ENCODE measurements around the gene SUGCT. TPM values are rescaled to one million over a fixed set of nuclear protein-coding genes. Genes with fewer than 3 reads are reported as not detected.

The SUGCT gene
- total RNA-seq, 1 experiment from 2014 or later = 4.6 TPM

DNA sequence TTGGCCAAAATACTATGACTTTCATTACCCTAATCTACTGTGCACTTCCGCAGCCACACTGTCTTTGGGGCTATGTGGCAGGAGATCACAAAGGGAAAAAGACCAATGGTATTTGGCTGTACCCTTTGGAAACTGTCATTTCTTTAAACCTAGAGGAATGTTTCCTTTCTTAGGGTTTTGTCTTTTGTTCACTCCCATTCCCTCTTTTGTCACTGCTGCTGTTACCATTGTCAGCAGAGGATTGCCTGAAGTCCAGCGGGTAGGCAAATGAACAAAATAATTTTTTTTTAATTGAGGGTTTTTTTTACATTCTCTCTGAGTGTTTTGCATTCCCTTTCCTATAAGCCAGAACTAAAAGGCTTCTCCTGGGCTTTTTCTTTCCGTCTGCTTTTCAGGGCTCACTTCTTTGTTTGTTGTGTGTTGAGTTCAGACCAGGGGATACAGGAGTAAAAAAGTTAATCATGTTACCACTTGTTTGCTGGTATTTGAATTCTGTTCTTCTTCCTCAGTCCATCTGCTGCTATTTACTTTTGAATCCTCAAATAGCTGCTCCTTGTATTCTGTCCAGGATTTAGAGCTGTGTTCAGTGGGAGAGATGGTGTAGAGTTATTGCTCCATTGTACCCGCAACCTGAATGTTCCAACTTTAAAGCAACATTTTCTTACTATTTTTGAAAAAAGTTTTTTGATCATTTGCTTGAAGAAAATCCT, 374.6 kb downstream of the SUGCT start:
- DNase-seq (ENCODE audit: low spot score) = no peak
- ChIA-PET CTCF (interaction anchor here (1.2 to 3.0 kb wide), 2 partner anchors 95 to 96 kb away, joined by 5 to 55 read pairs; no protein-coding TSS in a partner anchor), POLR2A (no interaction called here)
- no peak overlapping the region for H3K27ac Mint-ChIP-seq
- peaks cover 2% of the 10 kb centered on the region; the same call in 1 of the 2 replicates for H3K4me1 Mint-ChIP-seq
- H3K4me3 Mint-ChIP-seq = no peak overlapping the region
- TF ChIP-seq ZNF232 (CRISPR knock-in tag; IDR thresholded peaks at IDR 0.05) = no peak
- TF ChIP-seq, protein P1, sequence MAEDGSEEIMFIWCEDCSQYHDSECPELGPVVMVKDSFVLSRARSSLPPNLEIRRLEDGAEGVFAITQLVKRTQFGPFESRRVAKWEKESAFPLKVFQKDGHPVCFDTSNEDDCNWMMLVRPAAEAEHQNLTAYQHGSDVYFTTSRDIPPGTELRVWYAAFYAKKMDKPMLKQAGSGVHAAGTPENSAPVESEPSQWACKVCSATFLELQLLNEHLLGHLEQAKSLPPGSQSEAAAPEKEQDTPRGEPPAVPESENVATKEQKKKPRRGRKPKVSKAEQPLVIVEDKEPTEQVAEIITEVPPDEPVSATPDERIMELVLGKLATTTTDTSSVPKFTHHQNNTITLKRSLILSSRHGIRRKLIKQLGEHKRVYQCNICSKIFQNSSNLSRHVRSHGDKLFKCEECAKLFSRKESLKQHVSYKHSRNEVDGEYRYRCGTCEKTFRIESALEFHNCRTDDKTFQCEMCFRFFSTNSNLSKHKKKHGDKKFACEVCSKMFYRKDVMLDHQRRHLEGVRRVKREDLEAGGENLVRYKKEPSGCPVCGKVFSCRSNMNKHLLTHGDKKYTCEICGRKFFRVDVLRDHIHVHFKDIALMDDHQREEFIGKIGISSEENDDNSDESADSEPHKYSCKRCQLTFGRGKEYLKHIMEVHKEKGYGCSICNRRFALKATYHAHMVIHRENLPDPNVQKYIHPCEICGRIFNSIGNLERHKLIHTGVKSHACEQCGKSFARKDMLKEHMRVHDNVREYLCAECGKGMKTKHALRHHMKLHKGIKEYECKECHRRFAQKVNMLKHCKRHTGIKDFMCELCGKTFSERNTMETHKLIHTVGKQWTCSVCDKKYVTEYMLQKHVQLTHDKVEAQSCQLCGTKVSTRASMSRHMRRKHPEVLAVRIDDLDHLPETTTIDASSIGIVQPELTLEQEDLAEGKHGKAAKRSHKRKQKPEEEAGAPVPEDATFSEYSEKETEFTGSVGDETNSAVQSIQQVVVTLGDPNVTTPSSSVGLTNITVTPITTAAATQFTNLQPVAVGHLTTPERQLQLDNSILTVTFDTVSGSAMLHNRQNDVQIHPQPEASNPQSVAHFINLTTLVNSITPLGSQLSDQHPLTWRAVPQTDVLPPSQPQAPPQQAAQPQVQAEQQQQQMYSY (CRISPR knock-in tag; IDR thresholded peaks at IDR 0.05) = no peak
- TF ChIP-seq, protein P2, sequence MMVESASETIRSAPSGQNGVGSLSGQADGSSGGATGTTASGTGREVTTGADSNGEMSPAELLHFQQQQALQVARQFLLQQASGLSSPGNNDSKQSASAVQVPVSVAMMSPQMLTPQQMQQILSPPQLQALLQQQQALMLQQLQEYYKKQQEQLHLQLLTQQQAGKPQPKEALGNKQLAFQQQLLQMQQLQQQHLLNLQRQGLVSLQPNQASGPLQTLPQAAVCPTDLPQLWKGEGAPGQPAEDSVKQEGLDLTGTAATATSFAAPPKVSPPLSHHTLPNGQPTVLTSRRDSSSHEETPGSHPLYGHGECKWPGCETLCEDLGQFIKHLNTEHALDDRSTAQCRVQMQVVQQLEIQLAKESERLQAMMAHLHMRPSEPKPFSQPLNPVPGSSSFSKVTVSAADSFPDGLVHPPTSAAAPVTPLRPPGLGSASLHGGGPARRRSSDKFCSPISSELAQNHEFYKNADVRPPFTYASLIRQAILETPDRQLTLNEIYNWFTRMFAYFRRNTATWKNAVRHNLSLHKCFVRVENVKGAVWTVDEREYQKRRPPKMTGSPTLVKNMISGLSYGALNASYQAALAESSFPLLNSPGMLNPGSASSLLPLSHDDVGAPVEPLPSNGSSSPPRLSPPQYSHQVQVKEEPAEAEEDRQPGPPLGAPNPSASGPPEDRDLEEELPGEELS (CRISPR knock-in tag; IDR thresholded peaks at IDR 0.05) = no peak
- no peak for ATAC-seq
- H3K9me3 Mint-ChIP-seq = peaks cover 14% of the 10 kb centered on the region
- H3K27me3 Mint-ChIP-seq (ENCODE audit: low read depth) = no peaks in the 10 kb centered on the region
- H3K36me3 Mint-ChIP-seq = peaks cover 8% of the 10 kb centered on the region; the same call in 1 of the 2 replicates

DNA sequence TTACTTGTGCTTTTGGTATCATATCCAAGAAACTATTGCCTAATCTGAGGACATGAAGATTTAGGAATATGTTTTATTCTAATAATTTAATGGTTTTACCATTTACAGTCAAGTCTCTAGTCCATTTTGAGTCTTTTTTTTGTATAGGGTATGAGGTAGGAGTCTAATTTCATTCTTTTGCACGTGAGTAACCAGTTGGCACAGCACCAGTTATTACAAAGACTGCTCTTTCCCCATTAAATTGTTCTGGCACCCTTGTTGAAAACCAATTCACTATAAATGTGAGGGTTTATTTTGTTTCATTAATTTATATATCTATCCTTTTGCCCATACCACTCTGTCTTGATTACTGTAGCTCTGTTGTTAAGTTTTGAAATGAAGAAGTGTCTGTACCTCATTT, 381.6 kb downstream of the SUGCT start:
- POLR2A ChIA-PET = no interaction called here
- Mint-ChIP-seq H3K4me1 (peaks cover 4% of the 10 kb centered on the region; the same call in 1 of the 2 replicates), H3K27me3 (ENCODE audit: low read depth) (no peaks in the 10 kb centered on the region), H3K4me3 (no peak overlapping the region), H3K27ac (no peak overlapping the region), H3K36me3 (no peaks in the 10 kb centered on the region), H3K9me3 (no peaks in the 10 kb centered on the region)
- DNase-seq (ENCODE audit: low spot score) (no peak), ATAC-seq (no peak)
- TF ChIP-seq JAZF1 (CRISPR knock-in tag; IDR thresholded peaks at IDR 0.05) (no peak), KAT7 (CRISPR knock-in tag; IDR thresholded peaks at IDR 0.05; ENCODE audit: borderline replicate concordance) (no peak), MXD4 (CRISPR knock-in tag; IDR thresholded peaks at IDR 0.05; ENCODE audit: borderline replicate concordance) (no peak), NR3C1 (CRISPR knock-in tag; conservative IDR thresholded peaks at IDR 0.05; ENCODE audit: low read depth) (no peak), ETV6 (CRISPR knock-in tag; IDR thresholded peaks at IDR 0.05) (no peak), RORB (CRISPR knock-in tag; IDR thresholded peaks at IDR 0.05) (no peak)
- TF ChIP-seq, protein P3, sequence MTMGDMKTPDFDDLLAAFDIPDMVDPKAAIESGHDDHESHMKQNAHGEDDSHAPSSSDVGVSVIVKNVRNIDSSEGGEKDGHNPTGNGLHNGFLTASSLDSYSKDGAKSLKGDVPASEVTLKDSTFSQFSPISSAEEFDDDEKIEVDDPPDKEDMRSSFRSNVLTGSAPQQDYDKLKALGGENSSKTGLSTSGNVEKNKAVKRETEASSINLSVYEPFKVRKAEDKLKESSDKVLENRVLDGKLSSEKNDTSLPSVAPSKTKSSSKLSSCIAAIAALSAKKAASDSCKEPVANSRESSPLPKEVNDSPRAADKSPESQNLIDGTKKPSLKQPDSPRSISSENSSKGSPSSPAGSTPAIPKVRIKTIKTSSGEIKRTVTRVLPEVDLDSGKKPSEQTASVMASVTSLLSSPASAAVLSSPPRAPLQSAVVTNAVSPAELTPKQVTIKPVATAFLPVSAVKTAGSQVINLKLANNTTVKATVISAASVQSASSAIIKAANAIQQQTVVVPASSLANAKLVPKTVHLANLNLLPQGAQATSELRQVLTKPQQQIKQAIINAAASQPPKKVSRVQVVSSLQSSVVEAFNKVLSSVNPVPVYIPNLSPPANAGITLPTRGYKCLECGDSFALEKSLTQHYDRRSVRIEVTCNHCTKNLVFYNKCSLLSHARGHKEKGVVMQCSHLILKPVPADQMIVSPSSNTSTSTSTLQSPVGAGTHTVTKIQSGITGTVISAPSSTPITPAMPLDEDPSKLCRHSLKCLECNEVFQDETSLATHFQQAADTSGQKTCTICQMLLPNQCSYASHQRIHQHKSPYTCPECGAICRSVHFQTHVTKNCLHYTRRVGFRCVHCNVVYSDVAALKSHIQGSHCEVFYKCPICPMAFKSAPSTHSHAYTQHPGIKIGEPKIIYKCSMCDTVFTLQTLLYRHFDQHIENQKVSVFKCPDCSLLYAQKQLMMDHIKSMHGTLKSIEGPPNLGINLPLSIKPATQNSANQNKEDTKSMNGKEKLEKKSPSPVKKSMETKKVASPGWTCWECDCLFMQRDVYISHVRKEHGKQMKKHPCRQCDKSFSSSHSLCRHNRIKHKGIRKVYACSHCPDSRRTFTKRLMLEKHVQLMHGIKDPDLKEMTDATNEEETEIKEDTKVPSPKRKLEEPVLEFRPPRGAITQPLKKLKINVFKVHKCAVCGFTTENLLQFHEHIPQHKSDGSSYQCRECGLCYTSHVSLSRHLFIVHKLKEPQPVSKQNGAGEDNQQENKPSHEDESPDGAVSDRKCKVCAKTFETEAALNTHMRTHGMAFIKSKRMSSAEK (CRISPR knock-in tag; IDR thresholded peaks at IDR 0.05; ENCODE audit: borderline replicate concordance) = no peak
- CTCF ChIA-PET = interaction anchor here (2.9 kb wide), 1 partner anchor 9 kb away, joined by 9 read pairs; no protein-coding TSS in a partner anchor

DNA sequence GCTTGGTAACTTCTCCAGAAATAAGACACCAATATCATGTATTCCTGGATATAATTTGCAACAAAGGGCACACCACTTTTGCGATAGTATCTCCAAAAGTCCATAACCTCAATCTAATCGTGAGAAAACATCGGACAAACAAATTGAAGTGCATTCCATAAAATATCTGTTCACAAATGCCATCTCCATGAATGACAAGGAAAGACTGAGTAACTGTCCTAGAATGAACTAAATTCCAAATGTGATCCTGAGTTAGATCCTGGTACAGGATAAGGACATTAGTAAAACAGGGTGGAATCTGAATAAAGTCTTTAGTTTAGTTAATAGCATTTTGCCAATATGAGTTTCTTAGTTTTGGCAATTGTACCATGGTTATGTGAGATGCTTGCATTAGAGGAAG, 384.2 kb downstream of the SUGCT start:
- Mint-ChIP-seq H3K4me1 (peaks cover 4% of the 10 kb centered on the region; the same call in 1 of the 2 replicates), H3K27ac (no peak overlapping the region), H3K4me3 (no peak overlapping the region), H3K9me3 (no peaks in the 10 kb centered on the region), H3K36me3 (no peaks in the 10 kb centered on the region), H3K27me3 (ENCODE audit: low read depth) (no peaks in the 10 kb centered on the region)
- ChIA-PET CTCF (interaction anchor here (1.4 to 2.9 kb wide), 2 partner anchors 12 kb away, joined by 6 to 9 read pairs; no protein-coding TSS in a partner anchor), POLR2A (no interaction called here)
- ATAC-seq = no peak
- DNase-seq (ENCODE audit: low spot score) = no peak
- TF ChIP-seq RORB (CRISPR knock-in tag; IDR thresholded peaks at IDR 0.05) (no peak), EMX1 (CRISPR knock-in tag; IDR thresholded peaks at IDR 0.05) (no peak), NR3C1 (CRISPR knock-in tag; conservative IDR thresholded peaks at IDR 0.05; ENCODE audit: low read depth) (no peak)
- TF ChIP-seq, protein P4, sequence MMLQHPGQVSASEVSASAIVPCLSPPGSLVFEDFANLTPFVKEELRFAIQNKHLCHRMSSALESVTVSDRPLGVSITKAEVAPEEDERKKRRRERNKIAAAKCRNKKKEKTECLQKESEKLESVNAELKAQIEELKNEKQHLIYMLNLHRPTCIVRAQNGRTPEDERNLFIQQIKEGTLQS (CRISPR knock-in tag; conservative IDR thresholded peaks at IDR 0.05) = no peak
- TF ChIP-seq, protein P5, sequence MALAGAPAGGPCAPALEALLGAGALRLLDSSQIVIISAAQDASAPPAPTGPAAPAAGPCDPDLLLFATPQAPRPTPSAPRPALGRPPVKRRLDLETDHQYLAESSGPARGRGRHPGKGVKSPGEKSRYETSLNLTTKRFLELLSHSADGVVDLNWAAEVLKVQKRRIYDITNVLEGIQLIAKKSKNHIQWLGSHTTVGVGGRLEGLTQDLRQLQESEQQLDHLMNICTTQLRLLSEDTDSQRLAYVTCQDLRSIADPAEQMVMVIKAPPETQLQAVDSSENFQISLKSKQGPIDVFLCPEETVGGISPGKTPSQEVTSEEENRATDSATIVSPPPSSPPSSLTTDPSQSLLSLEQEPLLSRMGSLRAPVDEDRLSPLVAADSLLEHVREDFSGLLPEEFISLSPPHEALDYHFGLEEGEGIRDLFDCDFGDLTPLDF (CRISPR knock-in tag; IDR thresholded peaks at IDR 0.05) = no peak
- TF ChIP-seq, protein P6, sequence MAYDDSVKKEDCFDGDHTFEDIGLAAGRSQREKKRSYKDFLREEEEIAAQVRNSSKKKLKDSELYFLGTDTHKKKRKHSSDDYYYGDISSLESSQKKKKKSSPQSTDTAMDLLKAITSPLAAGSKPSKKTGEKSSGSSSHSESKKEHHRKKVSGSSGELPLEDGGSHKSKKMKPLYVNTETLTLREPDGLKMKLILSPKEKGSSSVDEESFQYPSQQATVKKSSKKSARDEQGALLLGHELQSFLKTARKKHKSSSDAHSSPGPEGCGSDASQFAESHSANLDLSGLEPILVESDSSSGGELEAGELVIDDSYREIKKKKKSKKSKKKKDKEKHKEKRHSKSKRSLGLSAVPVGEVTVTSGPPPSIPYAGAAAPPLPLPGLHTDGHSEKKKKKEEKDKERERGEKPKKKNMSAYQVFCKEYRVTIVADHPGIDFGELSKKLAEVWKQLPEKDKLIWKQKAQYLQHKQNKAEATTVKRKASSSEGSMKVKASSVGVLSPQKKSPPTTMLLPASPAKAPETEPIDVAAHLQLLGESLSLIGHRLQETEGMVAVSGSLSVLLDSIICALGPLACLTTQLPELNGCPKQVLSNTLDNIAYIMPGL (CRISPR knock-in tag; IDR thresholded peaks at IDR 0.05) = no peak
